Activated naive CD4-positive, alpha-beta T cell treated with anti-CD3 and anti-CD28 coated beads, Interleukin-2, amount 50 U/mL, for 16 hours (primary cell): ENCODE measurements around the gene MEPCE.

Source experiments
- DNase-seq: peaks from one replicate; pipeline ENCODE4 v3.0.0-alpha.2; 2020

MEPCE gene

GRCh38 chr7:100465299-100465698, 35.7 kb downstream of the MEPCE start:
- no peak for DNase-seq

- DNase-seq = no peak
Measured at GRCh38 chr7:100465702-100466311, 36.2 kb downstream of the MEPCE start.

DNA sequence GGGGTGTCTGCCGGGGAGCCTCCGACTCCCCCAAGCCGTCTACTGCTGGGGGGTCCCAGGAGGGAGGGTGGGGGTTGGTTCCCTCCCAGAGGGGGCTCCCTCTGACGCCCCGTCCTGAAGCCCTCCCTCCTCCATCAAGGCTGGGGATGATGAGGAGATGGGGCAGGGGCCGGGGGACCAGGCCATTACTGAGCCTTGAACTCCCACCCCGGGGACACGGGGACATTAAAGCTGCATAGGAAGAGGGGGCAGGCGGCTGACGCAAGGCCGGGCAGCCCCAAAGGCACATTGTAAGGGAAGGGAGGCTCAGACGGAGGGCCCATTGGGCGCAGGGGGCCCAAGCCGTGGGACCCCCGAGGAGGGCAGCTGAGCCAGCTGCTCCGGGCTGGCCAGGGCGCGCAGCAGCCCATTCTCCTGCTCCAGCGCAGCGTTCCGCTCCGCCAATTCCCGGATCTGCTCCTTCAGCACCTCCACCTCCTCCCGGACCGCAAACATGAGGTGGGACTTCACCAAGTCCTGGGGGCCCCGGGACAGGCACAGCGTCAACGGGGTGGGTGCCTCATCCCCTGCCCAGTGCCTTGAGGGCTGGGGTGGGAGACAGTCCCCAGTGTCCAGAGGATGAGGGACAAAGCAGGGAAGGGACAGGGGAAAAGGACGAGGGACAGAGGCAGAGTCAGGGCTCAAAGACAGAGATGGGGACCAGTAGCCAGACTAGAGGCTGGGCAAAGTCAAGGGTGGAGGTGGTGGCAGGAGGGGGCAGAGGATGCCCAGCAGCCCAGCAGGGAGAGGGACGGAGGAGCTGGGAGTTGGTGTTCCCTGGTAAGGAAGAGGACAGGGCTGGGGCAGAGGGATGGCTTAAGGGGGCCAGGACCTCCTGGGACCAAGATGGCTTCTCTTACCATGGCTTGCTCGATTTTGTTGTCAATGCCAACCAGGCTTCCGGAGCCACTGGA, 37.3 kb downstream of the MEPCE start:
- DNase-seq = no peak

- DNase-seq = no peak
Measured at GRCh38 chr7:100467638-100468373, 38.2 kb downstream of the MEPCE start.

- DNase-seq = peak; percentile 82
Measured at GRCh38 chr7:100469227-100470044, 39.8 kb downstream of the MEPCE start.

GRCh38 chr7:100471021-100471420, 41.4 kb downstream of the MEPCE start:
- DNase-seq = no peak

DNA sequence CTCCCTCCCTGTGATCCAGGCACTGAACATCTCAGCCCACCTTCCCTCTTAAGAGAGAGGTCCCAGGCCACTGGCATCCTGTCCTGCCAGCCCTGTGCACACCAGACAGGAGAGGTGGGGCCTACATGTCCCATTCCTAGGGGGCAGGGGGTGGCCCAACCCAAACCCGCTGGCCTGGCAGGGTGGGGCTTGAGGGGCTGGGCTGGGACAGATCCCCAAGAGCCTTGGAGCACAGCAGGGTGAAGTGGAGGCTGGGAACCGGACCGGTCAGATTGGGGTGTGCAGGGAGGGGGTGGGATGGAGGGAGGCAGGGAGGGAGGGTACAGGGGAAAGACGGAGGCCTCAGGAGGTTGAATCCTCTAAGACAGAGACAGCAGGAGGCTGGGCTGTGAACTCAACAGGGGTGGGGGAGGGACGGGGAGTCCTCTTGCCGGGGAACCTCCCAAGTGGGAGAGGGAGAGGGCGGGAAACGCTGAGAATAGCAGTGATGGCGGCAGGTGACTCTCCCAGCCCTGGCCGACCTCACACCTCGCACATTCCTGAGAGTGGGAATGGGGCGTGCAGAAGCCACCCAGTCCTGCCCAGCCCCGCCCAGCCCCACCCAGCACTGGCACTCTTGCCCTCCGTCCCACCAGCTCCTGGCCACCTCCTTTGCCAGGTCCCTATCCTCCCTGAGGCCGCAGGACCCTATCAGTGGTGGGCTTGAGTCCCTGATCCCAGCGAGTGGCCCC, 42.7 kb downstream of the MEPCE start:
- DNase-seq = no peak

GRCh38 chr7:100472854-100473499, 43.3 kb downstream of the MEPCE start:
- no peak for DNase-seq

- peak; percentile 34 for DNase-seq
Measured at GRCh38 chr7:100475549-100475948, 45.9 kb downstream of the MEPCE start.

DNA sequence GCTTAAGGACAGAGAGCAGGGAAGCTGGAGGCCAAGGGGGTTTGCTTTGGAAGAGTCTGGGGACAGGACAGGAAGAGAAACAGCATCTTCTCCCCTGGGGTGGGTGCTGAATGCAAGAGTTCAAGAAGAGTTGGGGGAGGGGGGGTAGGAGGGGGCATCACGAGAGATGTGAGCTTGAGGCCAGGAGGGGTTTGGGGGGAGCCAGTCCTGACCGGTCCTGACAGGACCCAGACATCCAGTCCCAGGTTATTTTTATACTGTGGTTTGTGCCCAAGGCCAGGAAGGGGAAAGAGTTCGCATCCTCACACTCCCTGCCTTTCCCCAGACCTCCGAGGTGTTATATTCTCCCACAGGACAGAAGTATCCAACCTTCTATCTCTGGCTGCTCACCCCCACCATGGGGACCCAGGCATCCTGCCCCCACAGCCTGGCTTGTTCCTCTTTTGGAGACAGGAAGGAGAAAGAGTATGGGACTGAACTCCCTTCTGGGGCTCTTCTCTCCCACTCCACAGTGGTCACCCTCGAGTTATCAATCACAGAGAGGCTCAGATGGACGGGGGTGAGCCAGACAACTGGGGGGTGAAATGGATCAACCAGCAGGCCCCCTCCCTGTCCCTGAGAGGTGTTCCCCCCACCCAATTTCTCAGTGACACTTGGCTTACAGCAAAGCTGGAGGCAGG, 46.6 kb downstream of the MEPCE start:
- no peak for DNase-seq

- peak; percentile 53 for DNase-seq
Measured at GRCh38 chr7:100476903-100477870, 47.6 kb downstream of the MEPCE start.

- DNase-seq = no peak
Measured at GRCh38 chr7:100477871-100478267, 48.2 kb downstream of the MEPCE start.

DNA sequence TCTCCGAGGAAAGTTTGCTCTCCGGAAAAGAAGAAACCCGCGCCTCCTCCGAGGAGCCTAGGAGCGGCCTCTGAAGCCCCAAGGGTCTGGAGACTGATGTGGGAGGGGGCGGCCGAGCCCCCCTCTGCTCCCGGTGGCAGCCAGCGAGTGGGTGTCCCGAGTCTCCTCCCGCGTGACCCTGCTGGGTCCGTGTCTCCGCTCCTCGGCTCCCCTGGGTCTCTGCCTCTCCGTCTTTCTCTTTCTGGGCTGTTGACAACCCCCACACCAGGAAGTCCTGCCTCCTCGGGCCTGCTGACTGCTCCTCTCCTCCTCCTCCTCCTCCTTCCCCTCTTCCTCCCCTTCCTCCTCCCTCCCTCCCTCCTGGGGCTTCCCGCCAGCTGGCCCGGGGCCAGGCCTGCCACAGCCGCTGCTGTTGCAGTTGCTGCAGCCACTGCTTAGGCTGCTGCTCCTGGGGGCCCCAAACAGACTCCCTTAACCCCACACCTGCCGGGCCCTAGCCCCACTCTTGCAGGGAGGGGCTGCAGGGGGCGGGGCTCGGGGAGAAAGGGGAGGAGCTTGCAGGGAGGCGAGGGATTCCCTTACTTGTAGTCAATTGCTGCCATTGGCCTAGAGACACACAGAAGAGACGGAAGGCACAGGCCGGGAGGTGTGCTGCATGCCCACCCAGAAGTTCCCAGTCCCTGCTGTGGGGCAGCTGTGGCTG, 49.5 kb downstream of the MEPCE start, which contains the start of gene TSC22D4:
Gene TSC22D4 (minus strand): TSS at position 257 of the 703 bp plus-strand sequence. CDS start 1,176 bp downstream, outside the sequence.
- peak; percentile 86 for DNase-seq

- DNase-seq = no peak
Measured at GRCh38 chr7:100481466-100481865, 51.8 kb downstream of the MEPCE start.

GRCh38 chr7:100482728-100483089, 53.1 kb downstream of the MEPCE start:
- DNase-seq = no peak

DNA sequence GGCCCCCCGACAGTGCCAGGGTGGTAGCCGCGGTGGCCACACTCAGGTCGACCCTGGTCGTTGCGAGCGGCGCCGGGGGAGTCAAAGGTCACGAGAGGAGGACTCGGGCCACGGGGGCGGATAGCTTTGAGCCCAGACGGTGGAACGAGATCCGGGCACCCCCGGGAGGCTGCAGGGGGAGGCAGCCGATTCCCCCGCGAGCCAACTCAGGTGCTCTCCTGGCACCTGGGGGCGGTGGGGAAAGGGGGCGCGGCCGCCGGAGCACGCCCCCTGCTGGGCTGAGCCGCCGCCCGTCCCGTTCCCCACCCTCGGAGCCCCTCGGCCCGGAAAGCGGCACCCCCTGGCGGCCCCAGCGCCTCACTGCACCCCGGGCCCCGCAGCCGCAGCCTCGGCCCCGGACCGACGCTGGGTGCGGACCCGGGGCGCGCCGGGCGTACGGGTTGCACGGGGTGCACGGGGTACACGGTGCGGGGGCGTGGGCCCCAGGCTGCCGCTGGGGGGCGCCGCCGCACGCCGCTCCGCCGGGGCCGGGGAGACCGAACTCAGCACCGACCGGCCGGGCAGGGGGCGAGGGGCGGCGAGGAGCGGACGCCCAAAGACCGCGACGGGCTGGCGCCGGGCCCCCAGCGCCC, 53.6 kb downstream of the MEPCE start:
- peak; percentile 84 for DNase-seq
